ENCODE measurements around the gene RTP3.

The RTP3 gene

GRCh38 chr3:46484911-46485778, 12.6 kb upstream of the RTP3 start:
- Histone ChIP-seq H3K79me2 (ENCODE audit: insufficient read depth, low read length) (no peaks in the 10 kb centered on the region), H3K4me3 (ENCODE audit: low read depth, low read length, poor library complexity, severe bottlenecking) (no peak overlapping the region), H3K9me2 (ENCODE audit: low read depth, low read length) (no peaks in the 10 kb centered on the region), H3K4me1 (ENCODE audit: insufficient read depth, low read length, severe bottlenecking) (no peaks in the 10 kb centered on the region), H3K36me3 (ENCODE audit: insufficient read depth, low read length) (no peaks in the 10 kb centered on the region), H3K4me2 (ENCODE audit: low read length) (no peak overlapping the region), H4K20me1 (ENCODE audit: insufficient read depth, low read length) (no peaks in the 10 kb centered on the region), H2AFZ (ENCODE audit: low read length) (no peak overlapping the region), H3K27me3 (ENCODE audit: insufficient read depth, low read length) (no peaks in the 10 kb centered on the region), H3K9ac (ENCODE audit: low read length) (no peak overlapping the region), H3K27ac (ENCODE audit: low read depth, low read length, poor library complexity, severe bottlenecking) (no peak overlapping the region), H3F3A (ENCODE audit: insufficient read depth, low read length) (no peaks in the 10 kb centered on the region), H3K9me3 (ENCODE audit: low read length) (no peaks in the 10 kb centered on the region)
- TF ChIP-seq EZH2 (IDR thresholded peaks at IDR 0.05; ENCODE audit: borderline replicate concordance, low read length) (no peak), CTCF (IDR thresholded peaks at IDR 0.05; ENCODE audit: low read length) (no peak)

GRCh38 chr3:46485779-46486175, 12.0 kb upstream of the RTP3 start:
- no peaks in the 10 kb centered on the region for H3K9me3 ChIP-seq (ENCODE audit: low read length)
- TF ChIP-seq EZH2 (IDR thresholded peaks at IDR 0.05; ENCODE audit: borderline replicate concordance, low read length) = no peak
- TF ChIP-seq CTCF (IDR thresholded peaks at IDR 0.05; ENCODE audit: low read length) = no peak
- no peak overlapping the region for H3K4me3 ChIP-seq (ENCODE audit: low read depth, low read length, poor library complexity, severe bottlenecking)
- no peaks in the 10 kb centered on the region for H3K79me2 ChIP-seq (ENCODE audit: insufficient read depth, low read length)
- no peaks in the 10 kb centered on the region for H3K36me3 ChIP-seq (ENCODE audit: insufficient read depth, low read length)
- no peak overlapping the region for H2AFZ ChIP-seq (ENCODE audit: low read length)
- no peaks in the 10 kb centered on the region for H3F3A ChIP-seq (ENCODE audit: insufficient read depth, low read length)
- H3K4me1 ChIP-seq (ENCODE audit: insufficient read depth, low read length, severe bottlenecking) = no peaks in the 10 kb centered on the region
- H3K9ac ChIP-seq (ENCODE audit: low read length) = no peak overlapping the region
- H3K4me2 ChIP-seq (ENCODE audit: low read length) = no peak overlapping the region
- no peak overlapping the region for H3K27ac ChIP-seq (ENCODE audit: low read depth, low read length, poor library complexity, severe bottlenecking)
- H3K9me2 ChIP-seq (ENCODE audit: low read depth, low read length) = no peaks in the 10 kb centered on the region
- no peaks in the 10 kb centered on the region for H4K20me1 ChIP-seq (ENCODE audit: insufficient read depth, low read length)
- H3K27me3 ChIP-seq (ENCODE audit: insufficient read depth, low read length) = no peaks in the 10 kb centered on the region

GRCh38 chr3:46488735-46489361, 8.9 kb upstream of the RTP3 start:
- TF ChIP-seq CTCF (IDR thresholded peaks at IDR 0.05; ENCODE audit: low read length) = peak; percentile 100
- TF ChIP-seq EZH2 (IDR thresholded peaks at IDR 0.05; ENCODE audit: borderline replicate concordance, low read length) = no peak
- Histone ChIP-seq H3K4me2 (ENCODE audit: low read length) (peak overlapping the region; percentile 10; the same call in 1 of the 2 replicates), H3K9ac (ENCODE audit: low read length) (no peak overlapping the region), H3F3A (ENCODE audit: insufficient read depth, low read length) (no peaks in the 10 kb centered on the region), H3K27ac (ENCODE audit: low read depth, low read length, poor library complexity, severe bottlenecking) (no peak overlapping the region), H3K9me2 (ENCODE audit: low read depth, low read length) (no peaks in the 10 kb centered on the region), H3K36me3 (ENCODE audit: insufficient read depth, low read length) (no peaks in the 10 kb centered on the region), H3K27me3 (ENCODE audit: insufficient read depth, low read length) (no peaks in the 10 kb centered on the region), H3K79me2 (ENCODE audit: insufficient read depth, low read length) (no peaks in the 10 kb centered on the region), H3K9me3 (ENCODE audit: low read length) (no peaks in the 10 kb centered on the region), H3K4me3 (ENCODE audit: low read depth, low read length, poor library complexity, severe bottlenecking) (no peak overlapping the region), H2AFZ (ENCODE audit: low read length) (no peak overlapping the region), H3K4me1 (ENCODE audit: insufficient read depth, low read length, severe bottlenecking) (no peaks in the 10 kb centered on the region), H4K20me1 (ENCODE audit: insufficient read depth, low read length) (no peaks in the 10 kb centered on the region)
